Mammary epithelial cell (primary cell): Measurements from ENCODE around the gene KIF26A.

Source experiments
- CTCF ChIP-seq, 2 donors: IDR thresholded peaks in 1 of 2; conservative IDR thresholded peaks in 1 of 2; 2 replicates each; pipeline ENCODE4 v1.5.1; 2011 to 2012; ENCODE audit warnings: inconsistent platforms in 2 of 2, low read length in 2 of 2, mild to moderate bottlenecking in 2 of 2, control low read depth in 1 of 2, low read depth in 1 of 2; ENCODE audit not compliant: insufficient read depth in 1 of 2; ENCODE audit errors: extremely low read depth in 1 of 2
- EZH2 ChIP-seq: IDR thresholded peaks from 2 replicates; pipeline ENCODE4 v1.6.1; 2012; ENCODE audit warnings: low read length, inconsistent platforms, borderline replicate concordance

DNA sequence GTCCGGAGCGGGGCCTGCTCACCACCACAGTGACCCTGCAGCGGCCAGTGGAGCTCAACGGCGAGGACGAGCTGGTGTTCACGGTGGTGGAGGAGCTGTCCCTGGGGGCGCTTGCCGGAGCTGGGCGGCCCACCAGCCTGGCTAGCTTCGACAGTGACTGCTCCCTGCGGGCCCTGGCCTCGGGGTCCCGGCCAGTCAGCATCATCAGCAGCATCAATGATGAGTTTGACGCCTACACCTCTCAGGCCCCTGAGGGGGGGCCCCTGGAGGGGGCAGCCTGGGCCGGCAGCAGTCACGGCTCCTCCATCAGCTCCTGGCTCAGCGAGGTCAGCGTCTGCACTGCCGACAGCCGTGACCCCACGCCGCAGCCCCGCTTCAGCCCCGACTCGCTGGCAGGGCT, 37.4 kb downstream of the KIF26A start:
- no peak for TF ChIP-seq CTCF (conservative IDR thresholded peaks at IDR 0.05 in 1 of 2, IDR thresholded peaks at IDR 0.05 in 1 of 2; ENCODE audit: extremely low read depth in 1 of 2, insufficient read depth in 1 of 2, low read depth in 1 of 2, low read length in 2 of 2)
- no peak for TF ChIP-seq EZH2
